ENCODE data around the gene CTSL.

CTSL gene

DNA sequence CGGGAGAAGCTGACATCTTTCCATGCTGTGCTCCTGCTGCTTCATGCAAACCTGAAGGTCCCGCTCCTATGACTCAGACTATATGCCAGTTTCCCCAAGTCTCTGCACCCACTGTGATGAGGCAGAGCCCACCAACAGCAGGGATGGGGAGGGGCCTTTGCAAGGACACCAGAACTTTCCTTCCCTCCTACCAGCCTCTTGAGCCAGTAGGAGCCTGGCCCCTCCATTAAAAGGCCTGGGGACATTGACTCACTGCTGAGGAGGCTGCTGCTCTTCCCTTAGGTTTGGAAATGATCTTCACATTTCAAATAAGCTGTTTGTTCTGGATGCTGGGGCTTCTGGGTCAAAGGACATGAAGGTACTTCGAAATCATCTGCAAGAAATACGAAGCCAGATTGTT, 26.1 kb upstream of the CTSL start:
- DNase-seq (ENCODE audit: low read depth, low spot score), result no peak

DNA sequence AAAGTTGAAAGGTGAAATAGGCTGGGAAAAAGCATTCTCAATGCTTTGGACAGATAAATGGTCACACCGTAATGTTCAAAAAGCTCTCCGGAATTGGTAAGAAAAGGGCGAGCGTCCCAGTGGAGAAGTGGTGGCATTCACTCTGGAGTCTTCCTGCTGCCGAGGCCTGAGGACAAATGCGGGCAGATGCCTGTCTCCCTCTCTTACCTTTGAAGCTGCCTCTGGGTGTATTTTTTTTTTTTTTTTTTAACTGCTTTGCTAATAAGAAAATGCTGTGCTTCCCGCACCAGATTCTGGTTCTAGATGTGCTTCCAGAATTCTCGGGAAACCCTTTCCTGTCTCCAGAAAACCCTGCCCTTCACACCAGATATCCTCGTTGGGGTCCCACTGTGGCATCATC, 24.4 kb upstream of the CTSL start:
- no peak for DNase-seq (ENCODE audit: low read depth, low spot score)

DNA sequence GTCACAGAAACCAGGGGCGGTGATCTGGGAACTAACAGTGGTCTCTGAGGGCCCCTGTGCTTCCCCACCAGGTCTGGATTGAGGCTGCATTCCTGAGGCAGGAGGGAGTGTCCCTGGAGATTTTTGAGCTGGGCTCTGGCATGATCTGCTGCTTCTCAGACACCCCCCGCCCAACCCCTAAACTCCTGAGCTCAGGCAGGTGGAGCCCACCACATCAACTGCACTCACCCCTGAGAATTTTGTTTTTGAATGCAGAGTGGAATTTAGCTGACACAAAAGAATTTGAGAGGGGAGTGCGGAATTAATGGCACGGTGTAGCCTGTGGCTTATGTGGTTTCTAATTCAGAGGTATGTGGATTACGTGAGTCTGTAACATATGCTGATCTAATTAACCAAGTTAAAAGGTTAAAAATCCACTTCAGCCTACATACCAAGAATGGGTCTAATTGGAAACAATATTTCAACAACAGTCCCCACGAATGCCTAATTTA, 23.9 kb upstream of the CTSL start:
- peak; percentile 91 for DNase-seq (ENCODE audit: low read depth, low spot score)

DNA sequence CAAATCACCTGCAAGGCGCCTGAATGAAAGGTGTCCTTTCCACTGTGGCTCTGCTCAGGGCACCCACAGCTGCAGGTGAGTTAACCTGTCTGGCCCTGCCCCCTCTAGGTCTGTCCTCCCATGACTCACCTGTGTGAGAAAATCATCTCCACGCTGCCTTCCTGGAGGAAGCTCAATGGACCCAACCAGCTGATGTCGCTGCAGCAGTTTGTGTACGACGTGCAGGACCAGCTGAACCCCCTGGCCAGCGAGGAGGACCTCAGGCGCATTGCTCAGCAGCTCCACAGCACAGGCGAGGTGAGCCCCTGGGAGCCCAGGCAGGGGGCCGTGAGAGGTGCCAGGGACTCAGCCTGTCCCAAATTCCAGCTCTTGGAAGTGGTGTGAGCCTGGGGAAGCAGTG, 23.0 kb upstream of the CTSL start:
- no peak for DNase-seq (ENCODE audit: low read depth, low spot score)

DNA sequence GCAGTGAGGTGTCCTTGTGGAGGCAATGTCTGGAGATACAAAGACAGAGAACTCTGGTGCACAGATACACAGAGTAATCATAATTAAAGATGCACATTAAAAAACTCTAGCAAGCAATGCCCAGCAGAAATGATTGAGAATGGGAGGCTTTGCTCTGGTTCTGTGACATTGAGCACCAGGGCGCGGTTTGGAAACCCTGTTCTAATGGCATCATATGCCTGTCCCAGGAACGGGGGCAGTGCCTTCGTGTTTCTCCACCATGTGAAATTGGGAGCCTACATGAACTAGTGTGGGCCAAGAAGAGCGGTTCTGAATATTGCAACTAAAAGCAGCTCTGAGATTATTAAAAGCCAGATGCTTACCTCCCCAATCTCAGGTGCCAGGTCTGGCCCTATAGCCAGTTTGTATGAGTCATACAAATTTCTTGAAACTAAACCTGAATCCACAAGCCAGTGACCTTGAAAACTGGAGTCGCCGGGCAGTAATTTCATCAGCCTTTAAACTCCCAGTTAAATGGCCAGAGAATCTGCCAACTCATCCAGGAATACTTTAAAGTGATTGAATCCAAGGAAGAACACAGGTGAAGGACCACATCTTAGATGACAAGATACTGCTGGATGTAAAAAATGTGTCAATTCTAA, 22.2 kb upstream of the CTSL start:
- DNase-seq (ENCODE audit: low read depth, low spot score), result peak; percentile 34

DNA sequence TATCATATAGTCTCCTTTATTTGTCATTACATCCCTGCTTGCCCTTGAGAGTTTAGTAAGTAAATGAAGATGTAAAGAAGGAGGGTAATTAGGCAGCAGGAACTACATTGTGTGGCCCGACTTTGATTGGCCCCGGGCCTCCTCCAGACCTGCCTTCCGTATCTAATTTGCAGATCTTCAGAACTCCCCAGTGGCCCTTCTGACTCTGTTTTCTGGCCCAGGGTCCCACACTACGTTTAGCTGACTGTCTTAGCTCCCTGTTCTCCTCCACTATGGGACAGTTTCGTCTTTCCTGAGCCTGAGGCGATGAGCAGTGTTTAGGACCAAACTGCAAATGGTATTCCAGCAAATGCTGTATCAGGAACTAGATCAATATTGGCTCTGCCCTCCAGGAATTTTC, 21.6 kb upstream of the CTSL start:
- no peak for DNase-seq (ENCODE audit: low read depth, low spot score)

DNA sequence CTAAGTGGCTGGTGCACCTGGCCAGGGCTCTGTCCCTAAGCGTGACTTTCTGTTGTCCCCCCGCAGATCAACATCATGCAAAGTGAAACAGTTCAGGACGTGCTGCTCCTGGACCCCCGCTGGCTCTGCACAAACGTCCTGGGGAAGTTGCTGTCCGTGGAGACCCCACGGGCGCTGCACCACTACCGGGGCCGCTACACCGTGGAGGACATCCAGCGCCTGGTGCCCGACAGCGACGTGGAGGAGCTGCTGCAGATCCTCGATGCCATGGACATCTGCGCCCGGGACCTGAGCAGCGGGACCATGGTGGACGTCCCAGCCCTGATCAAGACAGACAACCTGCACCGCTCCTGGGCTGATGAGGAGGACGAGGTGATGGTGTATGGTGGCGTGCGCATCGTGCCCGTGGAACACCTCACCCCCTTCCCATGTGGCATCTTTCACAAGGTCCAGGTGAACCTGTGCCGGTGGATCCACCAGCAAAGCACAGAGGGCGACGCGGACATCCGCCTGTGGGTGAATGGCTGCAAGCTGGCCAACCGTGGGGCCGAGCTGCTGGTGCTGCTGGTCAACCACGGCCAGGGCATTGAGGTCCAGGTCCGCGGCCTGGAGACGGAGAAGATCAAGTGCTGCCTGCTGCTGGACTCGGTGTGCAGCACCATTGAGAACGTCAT, 19.7 kb upstream of the CTSL start:
- DNase-seq (ENCODE audit: low read depth, low spot score), result no peak

DNA sequence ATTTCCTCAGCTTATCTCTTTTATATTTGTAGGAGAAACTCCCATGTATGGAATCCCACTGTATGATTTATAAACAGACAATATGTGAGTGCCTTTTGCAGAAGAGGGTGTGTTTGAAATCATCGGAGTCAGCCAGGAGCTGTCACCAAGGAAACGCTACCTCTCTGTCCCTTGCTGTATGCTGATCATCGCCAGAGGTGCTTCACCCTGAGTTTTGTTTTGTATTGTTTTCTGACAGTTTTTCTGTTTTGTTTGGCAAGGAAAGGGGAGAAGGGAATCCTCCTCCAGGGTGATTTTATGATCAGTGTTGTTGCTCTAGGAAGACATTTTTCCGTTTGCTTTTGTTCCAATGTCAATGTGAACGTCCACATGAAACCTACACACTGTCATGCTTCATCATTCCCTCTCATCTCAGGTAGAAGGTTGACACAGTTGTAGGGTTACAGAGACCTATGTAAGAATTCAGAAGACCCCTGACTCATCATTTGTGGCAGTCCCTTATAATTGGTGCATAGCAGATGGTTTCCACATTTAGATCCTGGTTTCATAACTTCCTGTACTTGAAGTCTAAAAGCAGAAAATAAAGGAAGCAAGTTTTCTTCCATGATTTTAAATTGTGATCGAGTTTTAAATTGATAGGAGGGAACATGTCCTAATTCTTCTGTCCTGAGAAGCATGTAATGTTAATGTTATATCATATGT, 18.0 kb upstream of the CTSL start:
- DNase-seq (ENCODE audit: low read depth, low spot score), result no peak

DNA sequence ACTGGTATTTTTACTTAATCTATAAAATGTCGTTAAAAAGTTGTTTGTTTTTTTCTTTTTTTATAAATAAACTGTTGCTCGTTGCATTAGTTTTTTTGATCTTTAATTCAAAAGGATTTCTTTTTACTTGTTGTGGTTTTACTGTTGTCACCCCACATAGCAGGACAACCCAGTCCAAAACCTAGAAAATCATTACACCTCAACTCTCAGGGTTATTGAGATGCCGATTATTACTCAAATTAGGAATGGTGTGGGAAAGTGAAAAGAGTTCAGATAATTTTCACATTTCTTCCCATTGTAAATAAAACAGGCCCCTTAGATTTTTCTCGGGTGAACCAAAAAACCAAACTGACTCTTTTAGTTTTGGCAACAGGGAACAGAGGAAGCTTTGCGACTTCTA, 17.4 kb upstream of the CTSL start:
- no peak for DNase-seq (ENCODE audit: low read depth, low spot score)

DNA sequence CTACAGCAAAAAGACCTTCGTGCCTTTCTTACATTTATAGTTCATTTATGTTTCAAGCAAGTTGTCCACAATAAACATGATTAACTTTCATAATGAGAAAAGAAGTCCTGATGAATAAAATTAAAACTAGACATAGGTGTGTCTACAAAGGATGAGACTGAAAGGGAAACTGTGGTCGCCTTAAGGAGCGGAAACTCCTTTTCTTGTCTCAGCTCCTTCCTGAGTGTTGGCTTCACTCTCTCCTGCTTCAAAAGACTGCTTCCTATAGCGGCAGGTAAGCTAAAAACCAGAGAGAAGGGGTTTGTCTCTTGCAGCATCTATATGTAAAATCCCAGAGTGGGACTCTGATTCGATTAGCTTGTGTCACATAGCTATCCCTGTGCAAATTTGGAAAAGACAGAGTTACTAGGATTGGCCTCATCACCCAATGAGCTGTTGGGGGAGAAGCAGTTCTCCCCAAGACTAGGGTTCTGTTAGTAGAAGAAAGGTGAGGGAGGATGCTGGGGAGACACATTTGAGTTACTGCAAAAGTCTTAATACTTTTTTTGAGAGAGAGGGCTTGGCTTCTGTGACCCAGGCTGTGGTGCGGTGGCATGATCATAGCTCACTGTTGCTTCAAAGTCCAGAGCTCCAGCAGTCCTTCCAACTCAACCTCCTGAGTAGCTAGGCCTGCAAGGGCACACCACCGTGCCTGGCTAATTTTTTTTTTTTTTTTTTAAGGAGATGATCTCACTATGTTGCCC, 16.8 kb upstream of the CTSL start:
- DNase-seq (ENCODE audit: low read depth, low spot score), result no peak

DNA sequence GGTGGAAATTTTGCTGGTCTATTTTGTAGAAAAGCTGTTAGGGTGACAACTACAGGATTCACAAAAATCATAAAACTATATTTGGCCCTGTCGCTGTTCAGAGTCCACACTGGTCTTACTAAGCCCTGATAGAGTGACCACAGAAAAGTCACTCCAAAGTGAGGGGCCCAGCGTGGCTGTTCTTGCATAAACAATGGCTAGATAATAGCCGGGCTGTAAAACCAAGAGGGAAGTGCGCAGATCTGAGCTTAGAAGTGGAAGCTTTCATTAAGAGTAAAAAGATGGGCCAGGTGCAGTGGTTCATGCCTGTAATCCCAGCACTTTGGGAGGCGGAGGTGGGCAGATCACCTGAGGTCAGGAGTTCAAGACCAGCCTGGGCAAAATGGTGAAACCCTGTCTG, 15.5 kb upstream of the CTSL start:
- DNase-seq (ENCODE audit: low read depth, low spot score), result no peak

DNA sequence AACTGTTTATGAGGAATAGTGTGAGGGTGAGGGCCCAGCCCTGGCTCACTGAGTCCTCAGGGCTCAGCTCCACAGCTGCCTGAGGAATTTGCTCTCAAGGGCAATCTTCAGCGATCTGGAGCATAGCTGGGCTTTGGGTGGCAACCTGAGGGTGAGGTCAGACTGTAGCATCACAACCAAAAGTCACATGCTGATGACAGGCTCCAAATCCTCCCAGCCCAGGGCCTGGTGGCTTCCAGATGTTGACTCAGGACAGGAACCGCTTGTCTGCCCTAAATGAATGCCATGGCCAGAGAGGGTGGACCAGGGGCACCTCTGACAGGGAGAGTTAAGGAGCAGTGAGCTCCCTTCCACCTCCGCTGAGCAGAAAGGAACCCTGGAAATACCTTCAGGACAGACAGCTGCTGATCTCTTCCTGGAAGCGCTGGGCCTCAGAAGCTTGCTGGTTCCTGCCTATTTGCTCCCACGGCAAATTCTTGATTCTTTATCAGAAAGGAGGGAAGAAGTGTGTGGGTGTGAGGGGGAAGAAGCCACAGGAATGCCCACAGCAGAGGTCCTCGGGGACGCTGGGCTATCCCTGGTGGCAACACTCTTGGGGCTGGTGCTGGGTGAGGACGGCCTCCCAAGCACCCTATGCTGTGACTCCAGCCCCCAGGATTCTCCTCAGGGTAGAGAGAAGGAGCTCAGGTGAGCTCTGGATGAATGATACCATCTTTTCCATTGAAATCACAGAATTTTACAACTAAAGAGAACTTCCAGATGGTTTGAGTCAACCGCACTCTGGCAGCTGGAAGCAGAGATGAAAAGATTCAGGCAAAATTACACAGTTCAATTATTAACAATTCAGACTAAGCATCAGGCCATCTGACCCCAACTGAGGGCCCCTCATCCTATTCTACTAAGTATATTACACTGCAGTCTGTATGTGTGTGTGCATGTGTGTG, 13.8 kb upstream of the CTSL start:
- DNase-seq (ENCODE audit: low read depth, low spot score), result peak; percentile 62

DNA sequence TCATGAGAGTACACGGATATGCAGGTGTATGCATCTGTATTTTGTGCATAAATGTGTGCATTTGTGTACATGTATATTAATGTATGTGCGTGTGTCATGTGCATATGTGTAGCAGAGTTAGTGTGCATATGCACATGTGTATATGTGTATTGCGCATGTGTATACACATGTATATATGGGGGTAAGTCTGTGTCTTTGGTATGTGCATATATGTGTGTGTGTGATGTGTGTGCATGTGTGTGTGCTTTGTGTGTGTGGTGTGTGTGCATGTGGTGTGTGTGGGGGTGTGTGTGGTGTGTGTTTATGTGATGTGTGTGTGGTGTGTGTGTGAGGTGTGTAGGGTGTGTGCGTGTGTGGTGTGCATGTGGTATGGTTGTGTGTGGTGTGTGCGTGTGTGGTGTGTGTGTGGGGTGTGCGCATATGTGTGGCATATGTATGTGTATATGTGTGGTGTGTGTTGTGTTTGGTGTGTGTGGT, 13.1 kb upstream of the CTSL start:
- no peak for DNase-seq (ENCODE audit: low read depth, low spot score)

DNA sequence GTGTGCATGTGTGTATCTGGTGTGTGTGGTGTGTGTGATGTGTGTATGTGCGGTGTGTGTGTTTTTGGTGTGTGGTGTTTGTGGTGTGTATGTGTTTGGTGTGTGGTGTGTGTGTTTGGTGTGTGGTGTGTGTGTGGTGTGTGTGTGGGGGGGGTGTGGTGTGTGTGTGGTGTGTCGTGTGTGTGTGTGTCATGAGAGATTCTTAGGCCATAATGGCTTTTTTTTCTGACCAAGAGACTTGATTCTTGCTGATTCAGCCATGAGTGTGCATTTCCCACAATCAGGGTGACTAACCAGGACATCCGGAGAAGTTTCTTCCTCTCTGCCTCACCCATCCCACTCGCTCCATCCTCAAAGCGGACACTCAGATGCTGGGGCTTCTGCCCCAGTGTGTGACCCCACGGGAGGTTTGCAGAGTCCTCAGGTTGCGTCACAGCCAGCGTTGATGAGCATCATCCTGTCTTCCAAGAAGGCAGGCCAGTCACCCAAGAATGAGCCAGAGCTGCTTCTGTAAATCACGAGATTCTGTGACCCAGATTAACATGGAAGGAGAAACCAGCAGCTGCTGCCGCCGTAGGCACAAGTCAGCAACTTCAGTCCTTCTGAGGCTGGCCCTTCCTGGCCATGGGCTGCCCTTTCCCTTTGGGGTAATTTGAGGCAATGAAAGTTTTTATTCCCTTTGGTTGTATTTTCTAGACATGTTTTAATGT, 12.5 kb upstream of the CTSL start:
- DNase-seq (ENCODE audit: low read depth, low spot score), result peak; percentile 77

DNA sequence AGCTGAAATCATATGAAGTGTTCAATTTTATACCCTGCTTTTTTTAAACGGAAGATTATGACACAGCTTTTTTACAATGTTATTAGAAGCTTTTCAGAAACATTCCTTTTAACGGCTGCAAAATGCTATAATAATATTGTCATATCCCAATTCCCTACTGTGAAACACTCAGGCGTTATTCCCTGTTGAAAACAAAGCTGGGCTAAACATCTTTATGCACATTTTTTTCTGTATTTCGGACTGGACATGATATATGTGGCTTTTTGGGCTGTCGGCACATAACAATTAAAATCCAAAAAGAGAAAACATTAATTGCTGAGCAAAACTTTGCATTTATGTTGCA, 12.0 kb upstream of the CTSL start:
- DNase-seq (ENCODE audit: low read depth, low spot score), result no peak

DNA sequence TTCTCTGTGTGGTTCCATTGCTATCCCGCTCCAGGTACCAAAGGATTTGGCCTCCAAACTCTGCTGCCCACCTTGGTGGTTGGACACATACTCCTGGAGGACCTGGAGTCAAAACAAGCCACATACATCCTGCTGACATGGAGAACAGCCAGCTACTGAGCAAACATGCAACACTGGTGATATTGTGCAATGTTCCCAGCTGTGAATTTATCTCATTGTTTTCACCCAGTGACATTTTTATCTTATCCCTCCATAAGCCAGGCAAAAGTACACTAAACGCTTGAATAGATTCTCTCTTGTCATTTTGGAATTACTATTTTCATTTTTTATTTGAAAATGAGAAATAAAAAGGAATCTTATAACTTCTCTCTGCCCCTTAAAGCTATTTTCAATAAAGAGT, 11.1 kb upstream of the CTSL start:
- DNase-seq (ENCODE audit: low read depth, low spot score), result peak; percentile 53

DNA sequence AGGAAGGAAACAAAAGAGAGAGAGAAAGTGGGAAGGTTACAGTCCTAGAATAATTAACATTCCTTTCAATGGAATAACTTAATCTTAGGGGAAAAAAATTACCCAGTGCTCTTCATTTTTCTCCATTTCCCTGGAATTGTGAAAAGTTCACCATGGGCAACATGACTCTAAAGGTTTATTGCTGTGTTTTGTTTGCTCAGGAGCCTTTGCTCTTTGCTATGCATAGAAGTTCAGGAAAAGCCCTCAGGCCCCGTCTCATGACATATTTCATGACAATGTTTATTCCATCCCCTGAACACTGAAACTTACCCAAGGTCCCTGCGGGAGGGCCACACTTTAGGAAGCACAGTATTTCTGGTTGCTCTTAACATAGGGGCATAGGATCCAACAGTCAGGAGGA, 9.8 kb upstream of the CTSL start:
- no peak for DNase-seq (ENCODE audit: low read depth, low spot score)

DNA sequence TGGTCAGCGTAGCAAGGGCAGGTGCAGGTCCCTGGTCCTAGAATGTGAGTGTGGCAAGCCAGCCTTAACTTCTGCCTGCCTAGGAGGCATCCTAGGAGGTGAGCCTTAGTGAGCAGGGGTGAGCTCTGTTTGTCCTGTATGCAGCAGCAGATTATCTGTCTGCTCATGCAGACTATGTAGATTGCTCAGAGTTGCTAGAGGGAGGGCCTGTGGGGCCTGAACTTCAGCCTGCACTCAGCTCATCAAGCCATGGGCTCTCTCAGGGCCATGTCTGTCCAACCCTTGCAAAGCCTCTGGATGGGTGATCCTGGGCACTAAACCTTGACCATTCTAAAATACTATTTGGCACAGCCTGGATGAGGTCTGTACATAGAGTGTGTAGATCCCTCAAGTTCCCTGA, 8.5 kb upstream of the CTSL start:
- DNase-seq (ENCODE audit: low read depth, low spot score), result no peak

DNA sequence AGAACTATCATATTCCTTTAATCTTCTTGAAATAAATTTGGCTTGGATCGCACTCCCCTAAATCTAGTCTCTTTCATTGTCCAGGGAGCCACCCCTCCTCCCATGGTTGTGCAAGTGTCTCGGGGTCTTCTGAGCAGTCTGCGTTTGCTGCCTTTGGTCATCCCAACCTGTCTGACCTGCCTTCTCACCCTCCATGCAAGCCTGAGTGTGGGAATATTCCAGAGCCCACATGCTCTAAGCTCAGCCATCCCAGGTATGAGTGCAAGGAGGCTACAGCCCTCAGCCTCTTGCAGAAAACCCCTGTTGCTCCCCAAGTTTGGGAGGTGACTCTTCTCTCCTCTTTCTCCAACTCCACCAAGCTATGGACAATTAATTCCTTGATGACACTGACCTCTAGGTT, 7.7 kb upstream of the CTSL start:
- no peak for DNase-seq (ENCODE audit: low read depth, low spot score)

DNA sequence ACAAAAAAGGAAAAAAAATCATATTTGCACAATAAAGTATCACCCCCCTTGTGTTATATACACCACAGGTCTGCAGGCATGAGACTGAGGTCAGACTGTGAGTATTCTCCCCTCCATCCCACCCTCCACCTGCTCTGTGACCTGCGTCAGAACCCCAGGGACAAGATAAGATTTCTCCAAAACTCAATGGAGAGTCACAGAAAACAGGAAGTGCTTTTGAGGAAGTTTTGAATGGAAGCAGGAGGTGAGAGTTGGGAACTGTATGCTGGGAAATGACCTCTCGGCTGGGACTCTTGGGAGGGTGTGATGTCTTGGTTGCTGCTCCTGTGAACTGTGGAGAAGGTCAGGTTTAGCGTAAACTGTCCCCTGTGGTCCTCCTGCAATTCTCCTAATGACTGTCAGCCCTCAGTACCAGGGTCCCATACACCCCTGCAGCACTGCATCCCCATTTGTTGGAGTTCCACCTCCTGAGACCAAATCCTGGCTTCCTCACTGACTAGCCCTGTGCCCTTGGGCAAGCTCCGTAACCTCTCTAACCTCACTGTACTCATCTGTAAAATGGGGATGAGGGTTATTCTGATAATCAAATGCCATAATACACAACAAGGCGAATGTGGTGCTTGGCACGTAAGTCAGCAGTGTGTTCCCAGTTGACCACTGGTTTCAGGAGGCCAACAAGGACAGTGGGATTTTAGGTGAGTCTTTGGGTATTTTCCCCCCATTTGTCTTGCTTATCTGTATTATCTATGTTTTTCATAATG, 6.9 kb upstream of the CTSL start:
- DNase-seq (ENCODE audit: low read depth, low spot score), result no peak
